Measurements from ENCODE around the gene ATF2.
"Not testable (repeated sequence)": the region's sequence is repeated elsewhere in the genome, so short reads cannot be mapped to it uniquely, and the experiment has no call there.

- TF ChIP-seq, protein P1, sequence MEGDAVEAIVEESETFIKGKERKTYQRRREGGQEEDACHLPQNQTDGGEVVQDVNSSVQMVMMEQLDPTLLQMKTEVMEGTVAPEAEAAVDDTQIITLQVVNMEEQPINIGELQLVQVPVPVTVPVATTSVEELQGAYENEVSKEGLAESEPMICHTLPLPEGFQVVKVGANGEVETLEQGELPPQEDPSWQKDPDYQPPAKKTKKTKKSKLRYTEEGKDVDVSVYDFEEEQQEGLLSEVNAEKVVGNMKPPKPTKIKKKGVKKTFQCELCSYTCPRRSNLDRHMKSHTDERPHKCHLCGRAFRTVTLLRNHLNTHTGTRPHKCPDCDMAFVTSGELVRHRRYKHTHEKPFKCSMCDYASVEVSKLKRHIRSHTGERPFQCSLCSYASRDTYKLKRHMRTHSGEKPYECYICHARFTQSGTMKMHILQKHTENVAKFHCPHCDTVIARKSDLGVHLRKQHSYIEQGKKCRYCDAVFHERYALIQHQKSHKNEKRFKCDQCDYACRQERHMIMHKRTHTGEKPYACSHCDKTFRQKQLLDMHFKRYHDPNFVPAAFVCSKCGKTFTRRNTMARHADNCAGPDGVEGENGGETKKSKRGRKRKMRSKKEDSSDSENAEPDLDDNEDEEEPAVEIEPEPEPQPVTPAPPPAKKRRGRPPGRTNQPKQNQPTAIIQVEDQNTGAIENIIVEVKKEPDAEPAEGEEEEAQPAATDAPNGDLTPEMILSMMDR (IDR thresholded peaks at IDR 0.05 in 8 of 11, conservative IDR thresholded peaks at IDR 0.05 in 3 of 11), result not testable (repeated sequence)
- not testable (repeated sequence) for TF ChIP-seq POLR2A, POLR2AphosphoS5 (IDR thresholded peaks at IDR 0.05)
Observed at GRCh38 chr2:175084117-175084516, 83.9 kb downstream of the ATF2 start.

Data from spleen (tissue), 7 donors.